HG03432 (cell line): ENCODE results near the gene DRICH1.
"Not testable (repeated sequence)": the region's sequence is repeated elsewhere in the genome, so short reads cannot be mapped to it uniquely, and the experiment has no call there.

Experiments used
- ATAC-seq: cut with Tn5 transposase; IDR thresholded peaks from one replicate; pipeline ENCODE4 v1.9.1; 2021; ENCODE audit warnings: mild to moderate bottlenecking, moderate library complexity; ENCODE audit not compliant: unreplicated experiment

Gene DRICH1, protein sequence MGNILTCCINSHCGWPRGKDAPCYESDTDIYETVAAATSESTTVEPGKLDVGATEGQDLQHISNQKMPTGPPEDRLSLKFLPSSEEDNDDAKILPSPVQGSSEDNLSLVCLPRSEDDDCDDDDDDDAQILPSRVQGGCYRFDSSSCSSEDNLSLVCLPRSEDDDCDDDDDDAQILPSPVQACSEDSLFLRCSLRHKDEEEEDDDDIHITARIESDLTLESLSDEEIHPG

DNA sequence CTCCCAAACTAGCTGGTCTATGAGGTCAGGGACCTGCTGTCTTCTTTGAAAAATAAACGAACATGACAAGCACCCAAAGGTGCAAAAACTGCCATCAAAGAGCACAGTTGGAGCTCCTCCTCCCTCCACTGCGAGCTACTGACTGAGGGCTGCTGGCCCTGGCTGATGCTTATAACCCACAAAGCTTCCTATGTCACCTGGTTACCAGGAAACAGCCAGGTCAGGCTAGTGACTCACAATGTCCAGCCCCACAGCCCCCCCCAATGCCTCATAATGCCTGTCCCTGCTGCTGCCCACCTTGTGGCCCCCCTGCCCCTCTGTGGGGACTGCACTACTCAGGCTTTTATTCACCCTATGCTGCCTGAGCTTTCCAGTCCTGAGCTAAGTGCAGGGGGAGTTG is at the start of gene DRICH1:
Gene DRICH1, minus strand, starts transcription at position 144 of the 400 bp plus-strand sequence. CDS start 298 bp downstream, outside the sequence.
- no peak for ATAC-seq

DNA sequence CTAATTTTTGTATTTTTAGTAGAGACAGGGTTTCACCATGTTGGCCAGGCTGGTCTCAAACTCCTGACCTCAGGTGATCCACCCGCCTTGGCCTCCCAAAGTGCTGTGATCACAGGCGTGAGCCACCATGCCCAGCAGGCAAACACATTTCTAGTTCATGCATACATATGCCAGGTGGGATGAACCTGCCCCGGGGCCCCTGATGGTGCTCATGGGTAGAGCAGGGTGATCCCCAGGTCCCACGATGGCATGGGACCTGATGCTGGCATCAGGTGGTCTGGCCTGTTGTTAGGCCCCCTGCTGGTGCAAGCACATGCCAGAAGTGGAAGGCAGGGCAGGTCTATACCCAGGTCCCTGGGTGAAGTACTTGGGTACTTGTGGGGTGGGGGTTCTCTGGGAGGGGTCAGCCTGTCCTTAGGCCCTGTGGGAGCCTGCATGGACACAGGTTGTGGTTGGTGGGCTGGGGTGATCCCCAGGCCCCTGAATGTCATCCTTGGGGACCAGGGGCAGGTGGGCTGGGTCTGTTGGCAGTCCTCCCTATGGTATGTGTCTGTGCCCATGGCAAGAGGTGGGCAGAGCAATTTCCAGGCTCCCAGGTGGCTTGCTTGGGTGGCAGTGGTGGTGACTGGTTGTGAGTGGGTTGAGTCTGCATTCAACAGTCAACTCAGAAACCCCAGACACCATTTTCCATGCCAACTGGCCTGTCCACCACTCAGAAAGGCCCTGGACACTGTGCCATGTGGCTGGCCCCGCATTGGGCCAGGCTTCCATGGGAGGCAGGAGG is 49.1 kb upstream of the DRICH1 start:
- no peak for ATAC-seq

DNA sequence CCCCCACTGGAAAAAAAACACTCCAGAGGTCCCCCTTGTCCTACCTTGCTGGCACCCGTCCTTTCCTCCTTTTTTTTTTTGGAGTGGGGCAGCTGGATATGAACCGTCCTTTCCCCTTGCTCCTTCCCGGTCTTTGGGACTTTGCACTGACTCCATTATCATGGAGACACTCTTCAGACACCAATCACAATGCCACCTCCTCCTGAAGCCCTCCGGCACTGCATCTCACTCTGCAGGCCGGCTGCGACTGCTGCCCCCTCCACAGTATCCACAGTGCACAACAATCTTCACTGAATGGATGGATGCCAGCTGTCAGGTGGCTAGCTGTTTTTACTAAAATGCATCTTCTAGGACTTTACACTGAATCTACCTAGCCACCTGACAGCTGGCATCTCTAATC is 46.0 kb upstream of the DRICH1 start:
- ATAC-seq, result no peak

DNA sequence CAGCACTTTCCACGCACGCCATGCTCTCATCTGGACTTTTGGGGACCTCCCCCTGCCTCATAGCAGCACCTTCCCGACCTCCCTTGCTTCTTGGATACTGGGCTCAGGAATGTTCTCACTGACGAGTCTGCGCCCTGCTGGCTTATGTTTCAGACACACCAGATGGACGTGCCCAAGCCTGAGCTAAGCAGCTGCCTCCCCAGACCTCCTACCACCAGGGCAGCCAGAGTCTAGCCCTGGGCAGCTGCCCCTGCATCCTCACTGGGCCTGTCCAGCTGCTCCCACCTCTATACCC is 45.5 kb upstream of the DRICH1 start:
- no peak for ATAC-seq

DNA sequence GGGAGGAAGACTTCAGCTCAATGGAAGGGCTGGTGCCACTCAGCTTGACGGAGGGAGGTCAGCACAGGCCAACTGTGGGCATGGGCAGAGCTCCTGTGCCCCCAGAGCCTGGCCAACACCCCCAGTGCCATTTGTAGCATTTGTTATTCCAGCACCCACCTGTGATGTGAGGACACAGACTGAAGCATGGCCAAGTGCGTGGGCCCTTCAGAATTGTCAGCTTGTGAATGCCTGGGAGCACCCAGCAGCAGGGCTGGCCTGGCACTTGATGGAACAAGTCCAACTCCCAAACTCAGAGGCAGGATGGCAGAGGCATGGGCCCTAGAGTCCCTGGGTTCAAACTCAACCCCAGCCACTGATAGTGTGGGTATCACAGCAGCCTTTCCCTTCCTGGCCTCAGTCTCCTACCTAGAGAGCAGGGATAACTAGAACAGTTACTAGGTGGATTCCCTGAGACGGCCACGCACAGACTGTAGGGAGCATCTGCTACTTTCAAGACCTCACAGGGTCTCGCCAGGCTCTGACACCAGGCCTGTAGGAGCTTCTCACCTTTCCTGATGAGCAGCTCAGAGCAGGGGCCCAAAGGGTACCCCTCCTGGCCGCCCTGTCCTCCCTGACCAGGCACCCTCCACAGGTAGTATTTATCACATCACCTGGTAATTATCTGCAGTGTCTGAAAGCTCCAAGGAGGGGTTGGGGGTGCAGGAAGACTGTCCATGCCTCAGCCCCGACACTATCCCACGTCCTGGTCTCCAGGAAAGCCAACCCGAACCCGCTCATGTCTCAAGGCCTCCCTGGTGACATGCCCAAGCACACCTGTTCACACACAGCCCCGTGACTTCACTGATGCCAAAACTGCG is 45.0 kb upstream of the DRICH1 start:
- not testable (repeated sequence) for ATAC-seq

DNA sequence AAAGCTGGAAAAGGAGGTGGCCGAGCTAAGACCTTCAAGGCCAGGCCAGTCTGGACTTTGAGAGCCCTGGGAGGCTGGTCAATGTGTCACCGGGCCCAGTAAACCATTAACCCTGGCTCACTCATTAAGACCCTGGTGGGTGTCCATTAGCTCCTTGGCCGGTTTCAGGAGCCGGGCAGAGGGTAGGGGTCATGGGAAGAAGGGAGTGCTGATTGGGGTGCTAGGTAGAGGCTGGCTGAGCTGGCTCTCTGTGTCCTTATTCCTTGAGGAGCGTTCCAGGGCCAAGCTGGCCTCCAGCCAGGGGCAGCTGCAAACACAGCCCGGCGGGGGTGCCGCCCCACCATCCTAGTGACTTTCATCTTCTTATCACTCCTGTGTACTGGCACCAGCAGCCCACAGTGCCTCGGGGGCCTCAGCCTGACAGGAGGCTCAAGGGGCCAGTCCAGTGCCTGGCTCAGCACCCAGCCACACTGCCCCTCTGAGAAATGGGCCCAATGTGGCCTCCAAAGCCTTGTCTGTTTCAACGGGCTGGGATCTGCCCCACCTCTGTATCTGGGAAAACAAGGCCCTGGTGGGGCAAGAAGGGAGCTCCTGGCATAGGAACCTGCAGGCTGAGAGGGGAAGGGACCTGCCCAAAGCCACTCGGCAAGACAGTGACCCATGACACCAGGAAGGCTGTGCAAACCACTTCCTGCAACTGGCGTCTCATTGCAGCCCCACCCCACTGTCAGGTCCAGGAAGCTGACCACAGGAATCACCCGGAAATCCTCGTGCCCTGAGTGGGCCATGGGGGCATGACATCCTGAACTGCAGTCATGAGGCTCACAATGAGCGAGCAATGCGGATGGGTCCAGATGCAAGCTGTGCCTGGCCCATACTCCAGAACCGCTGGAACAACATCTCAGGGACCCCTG is 43.6 kb upstream of the DRICH1 start:
- ATAC-seq, result no peak

DNA sequence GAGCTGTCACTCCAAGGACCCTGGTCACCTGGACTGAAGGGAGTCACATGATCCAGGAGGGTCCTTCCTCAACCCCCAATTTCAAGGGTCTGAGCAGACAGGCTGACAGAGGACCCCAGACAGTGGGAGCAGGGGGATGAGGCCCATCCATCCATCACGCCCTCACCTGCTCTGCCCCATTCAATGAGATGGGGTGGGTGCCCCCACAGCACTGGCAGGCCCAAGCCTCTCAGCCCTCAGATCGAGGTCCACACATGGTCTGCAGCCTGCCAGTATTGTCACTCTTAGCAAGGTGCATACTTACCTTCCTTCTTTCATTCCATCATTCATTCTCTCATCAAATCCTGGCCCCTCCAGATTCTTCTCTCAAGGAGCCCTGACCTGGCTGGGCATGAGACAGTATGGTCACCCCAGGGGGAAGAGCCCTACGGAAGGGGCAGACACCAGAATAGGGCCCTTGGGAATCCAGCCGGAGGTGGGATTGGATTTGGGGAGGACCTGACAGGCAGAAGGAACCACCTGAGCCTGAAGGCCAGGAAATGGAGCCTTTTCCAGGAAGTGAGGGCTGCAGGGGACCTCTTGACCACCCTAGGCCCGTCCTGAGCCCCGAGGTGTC is 42.9 kb upstream of the DRICH1 start:
- not testable (repeated sequence) for ATAC-seq

DNA sequence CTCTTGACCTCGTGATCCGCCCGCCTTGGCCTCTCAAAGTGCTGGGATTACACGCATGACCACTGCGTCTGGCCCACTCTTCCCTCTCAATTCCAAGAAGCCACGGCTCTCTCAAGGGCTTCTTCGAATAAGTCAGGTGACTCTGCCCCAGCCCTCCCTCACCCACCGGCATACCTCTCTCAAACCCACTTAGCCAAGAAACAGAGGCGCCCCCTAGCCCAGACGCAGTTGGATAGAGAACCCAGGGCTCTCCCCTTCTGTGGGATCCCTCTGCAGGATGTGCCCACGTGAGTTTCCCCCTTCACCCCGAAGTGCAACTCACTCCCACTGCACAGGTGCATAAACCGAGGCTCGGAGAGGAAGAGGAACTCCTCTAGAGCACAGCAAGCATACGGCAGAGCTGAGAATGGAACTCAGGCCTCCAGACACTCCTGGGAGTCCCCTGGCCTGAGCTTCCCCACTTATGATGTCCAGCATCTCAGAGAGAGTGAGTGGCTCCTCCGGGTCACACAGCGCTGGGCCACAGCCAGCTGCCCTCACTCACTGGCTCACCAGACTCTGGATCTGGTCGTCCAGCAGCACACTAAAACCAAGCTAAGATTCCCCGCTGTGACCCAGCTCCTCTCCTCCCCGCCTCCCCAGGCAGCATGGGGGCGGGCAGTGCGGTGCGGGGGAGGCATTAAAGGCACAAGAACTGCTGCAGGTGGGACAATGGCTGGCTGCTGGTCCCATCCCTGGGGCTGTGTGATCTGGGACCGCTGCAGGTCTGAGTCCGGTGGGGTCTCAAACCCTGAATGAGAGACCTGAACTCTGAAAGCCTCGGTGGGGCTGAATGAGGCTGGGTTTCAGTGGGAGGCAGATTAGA is 41.9 kb upstream of the DRICH1 start:
- no peak for ATAC-seq

DNA sequence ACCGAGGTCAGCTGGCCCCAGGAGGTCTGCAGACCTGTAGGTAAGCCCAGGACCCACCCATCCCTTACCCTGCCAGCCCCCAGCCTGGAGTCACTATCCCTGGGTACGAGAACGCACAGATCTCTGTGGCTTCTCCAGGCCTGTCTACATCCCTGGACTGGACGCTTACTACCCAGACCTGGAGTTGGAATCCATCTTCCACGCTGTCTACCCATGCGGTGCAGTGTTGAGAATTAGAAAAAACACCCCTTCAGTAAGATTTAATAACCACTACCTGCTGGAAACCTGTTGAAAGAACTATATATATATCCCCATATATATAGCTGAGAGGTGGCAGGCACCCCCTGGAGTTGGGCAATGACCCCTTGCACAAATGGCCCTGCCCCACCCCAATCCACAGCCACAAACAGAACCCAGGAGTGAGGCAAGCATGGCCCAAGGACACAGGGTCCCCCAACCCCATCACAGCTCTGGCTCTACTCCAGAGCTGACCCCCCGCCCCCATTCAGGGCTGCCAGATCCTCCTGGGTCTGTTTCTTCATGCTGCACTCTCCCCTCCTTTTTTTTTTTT is 41.0 kb upstream of the DRICH1 start:
- ATAC-seq, result no peak

DNA sequence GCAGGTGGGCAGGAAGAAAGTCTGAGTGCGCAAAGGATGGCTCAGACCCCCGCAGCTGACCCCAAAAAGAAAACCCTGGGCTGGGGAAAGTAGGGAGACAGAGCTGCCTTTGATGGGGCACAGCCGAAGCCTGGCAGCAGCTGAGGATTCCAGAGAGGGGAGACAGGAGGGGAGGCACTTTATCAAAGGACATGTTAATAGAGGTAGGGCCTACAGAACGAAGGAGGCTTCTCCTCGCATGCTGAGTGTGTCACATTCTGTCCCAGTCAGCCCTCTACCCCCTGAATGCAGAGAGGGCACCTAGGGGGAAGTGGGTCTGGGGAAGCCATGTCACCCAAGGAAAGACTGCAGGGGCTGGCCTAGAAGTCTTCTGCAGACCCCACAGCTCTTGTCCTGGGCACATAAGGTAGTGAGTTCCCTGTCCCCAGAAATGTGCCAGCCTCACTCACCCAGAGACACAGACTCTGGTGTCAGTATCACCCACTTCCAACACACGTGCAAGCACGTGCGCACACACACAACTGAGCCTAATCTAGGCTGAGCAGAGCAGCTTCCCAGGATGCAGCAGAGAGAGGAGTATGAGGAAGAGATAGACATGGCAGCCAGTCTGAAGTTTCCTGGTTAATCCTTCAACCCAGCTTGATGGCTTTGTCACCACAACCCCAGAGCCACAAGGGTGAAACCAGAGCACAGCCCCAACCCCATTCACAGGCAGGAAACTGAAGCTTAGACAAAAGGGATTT is 40.4 kb upstream of the DRICH1 start:
- ATAC-seq, result not testable (repeated sequence)

DNA sequence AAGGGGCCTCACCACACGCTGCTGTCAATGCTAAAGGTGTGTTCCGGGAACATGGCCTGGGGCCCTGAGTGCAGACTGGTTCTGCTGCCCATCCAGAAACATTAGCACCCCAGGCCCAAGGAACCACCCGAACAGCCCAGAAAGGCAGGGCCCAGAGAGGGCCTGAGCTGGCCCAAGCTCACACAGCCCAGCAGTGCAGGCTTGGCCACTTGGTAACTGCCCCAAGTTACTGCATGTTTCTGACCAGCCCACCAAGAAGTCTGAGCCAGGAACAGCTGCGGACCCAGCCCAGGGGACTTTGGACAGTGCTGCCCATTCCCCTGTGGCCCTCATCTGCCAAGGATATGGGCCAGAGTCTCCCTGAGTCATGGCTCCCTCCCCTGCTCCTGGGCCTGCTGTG is 39.3 kb upstream of the DRICH1 start:
- ATAC-seq, result not testable (repeated sequence)

DNA sequence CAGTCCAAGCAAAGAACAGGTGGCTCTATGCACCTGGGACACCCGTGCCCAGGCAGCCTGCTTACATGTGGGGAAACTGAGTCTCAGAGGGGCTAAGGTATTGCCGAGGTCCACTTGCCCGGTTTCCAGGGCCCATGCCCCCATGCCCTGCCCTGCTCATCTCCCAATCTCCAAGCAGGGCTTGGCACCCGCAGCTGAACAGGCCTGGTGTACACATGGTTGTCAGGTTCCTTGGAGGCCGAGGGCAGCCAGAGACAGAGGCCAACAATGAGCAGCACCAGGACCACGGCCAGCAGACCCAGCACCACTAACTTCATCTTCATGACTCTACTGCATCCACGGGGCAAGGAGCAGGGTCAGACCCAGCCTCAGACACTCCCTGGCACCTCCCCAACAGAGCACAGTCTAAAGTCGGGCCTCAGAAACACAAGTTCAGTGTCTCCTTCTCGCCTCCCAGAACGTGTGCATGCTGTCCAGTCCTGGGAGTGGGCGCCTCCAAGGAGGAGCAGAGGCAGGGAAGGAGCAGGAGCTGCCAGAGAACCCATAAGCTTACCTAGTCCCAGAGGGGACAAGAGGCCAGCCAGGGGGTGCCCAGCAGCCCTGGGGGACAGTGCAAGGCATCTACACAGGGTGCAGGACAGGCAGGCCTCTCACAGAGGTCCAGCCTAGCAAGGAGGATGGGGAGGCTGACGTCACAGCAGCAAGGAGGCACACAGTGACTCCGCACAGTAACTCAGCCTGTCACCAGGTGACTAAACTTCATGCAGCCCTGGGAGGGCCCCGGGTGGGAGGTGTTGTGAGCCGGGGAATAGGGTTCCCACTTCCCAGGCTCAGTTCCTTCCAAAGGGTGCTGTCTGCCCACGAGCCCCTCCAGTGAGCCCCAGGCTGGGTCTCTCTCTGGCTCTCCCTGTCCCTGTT is 38.5 kb upstream of the DRICH1 start:
- no peak for ATAC-seq

DNA sequence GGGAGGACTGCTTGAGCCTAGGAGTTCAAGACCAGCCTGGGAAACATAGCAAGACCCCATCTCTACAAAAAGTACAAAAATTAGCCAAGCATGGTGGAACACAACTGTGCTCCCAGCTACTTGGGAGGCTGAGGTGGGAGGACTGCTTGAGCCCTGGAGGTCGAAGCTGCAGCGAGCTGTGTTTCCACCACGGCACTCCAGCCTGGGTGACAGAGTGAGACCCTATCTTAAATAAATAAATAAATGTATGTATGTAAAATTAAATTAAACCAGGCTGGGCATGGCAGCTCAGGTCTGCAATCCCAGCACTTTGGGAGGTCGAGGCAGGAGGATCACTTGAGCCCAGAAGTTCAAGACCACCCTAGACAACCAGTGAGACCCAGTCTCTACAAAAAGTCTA is 28.3 kb upstream of the DRICH1 start:
- ATAC-seq, result not testable (repeated sequence)

DNA sequence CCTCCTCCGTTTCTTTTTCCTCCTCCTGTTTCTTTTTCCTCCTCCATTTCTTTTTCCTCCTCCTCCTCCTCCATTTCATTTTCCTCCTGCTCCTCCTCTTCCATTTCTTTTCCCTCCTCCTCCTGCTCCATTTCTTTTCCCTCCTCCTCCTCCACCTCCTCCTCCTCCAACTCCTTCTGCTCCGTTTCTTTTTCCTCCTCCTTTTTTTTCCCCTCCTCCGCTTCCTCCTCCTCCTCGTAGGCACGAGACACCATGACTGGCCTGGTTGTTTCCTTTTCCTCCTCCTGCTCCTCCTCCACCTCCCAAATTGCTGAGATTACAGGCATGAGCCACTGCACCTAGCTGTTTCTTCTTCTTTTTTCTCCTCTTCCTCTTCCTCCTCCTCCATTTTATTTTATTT is 25.6 kb upstream of the DRICH1 start:
- no peak for ATAC-seq

DNA sequence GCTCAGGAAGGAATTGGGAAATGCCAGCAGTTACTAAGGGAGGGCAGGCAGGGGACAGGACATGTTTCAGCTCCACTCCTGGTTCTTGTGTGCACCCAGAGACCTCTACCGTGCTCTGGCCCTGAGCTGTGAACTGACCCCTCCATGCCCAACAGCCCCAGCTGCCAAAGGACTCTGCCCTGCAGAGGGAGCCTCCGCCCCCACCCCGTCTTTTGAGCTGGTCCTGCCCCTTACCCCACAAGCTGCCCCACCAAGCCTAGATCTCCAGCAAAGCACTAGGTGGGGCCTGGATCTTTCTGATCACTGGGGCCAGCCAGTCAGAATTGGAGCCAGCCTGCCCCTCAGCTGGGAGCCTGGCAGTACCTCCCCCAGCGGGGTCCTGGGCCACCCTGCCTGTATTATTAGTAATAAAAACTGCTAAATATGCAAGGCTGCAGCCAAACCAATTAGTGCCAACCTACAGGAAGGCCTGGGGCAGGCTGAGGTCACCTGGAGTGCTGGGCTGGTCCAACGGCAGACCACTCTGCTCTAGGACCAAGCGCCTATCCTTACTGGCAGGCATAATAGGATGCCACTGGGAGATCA is 23.9 kb upstream of the DRICH1 start:
- no peak for ATAC-seq

DNA sequence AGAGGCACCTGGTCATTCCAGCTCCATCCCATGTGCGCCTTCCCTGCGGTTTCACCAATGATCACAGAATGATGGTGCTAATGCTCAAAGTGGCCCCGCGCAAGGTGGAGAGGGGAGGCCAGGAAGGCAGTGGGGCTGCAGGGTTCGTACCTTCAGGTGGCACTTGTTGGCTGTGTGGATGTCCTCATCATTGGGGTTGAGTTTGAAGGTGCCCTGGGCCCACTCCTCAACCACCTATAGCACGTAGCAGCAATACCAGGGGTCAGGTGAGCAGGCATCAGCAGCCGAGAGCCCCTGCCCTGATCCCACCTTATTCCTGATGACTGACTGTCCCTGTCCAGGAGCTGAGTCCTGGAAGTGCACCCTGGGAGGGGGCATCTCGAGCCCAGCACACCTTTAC is 20.6 kb upstream of the DRICH1 start:
- ATAC-seq, result no peak

DNA sequence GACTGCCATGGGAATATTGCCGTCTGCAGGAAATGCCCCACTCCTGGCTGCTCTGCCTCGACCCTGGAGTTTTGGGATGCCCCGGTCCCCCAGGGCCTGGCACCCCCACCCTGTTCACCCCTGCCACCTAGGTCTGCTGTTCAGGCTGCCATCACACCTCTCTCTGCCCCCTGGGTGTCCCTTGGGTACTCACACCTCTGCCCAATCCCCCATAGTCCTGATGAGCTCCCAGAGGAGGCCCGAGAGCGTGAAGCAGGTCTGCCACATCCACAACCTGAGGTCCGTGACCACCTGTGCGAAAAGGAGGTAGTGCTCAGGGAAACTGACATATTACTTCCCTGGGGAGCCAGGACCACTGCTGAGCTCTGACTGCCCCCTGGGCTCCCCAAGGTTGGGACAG is 20.2 kb upstream of the DRICH1 start:
- no peak for ATAC-seq
